GM21381 (cell line): ENCODE results near the gene PARD3.

Source experiments
- ATAC-seq: cut with Tn5 transposase; IDR thresholded peaks from one replicate; pipeline ENCODE4 v1.9.1; 2021; ENCODE audit warnings: mild to moderate bottlenecking, moderate library complexity; ENCODE audit not compliant: unreplicated experiment

The PARD3 gene

GRCh38 chr10:34549953-34550352 lies 265.1 kb downstream of the PARD3 start:
- no peak for ATAC-seq

- ATAC-seq, result no peak
These were observed 266.1 kb downstream of the PARD3 start for GRCh38 chr10:34549001-34549400.

- ATAC-seq, result no peak
These were observed 266.6 kb downstream of the PARD3 start for GRCh38 chr10:34548466-34548865.

GRCh38 chr10:34547695-34548094 lies 267.4 kb downstream of the PARD3 start:
- no peak for ATAC-seq

- ATAC-seq, result no peak
These were observed 267.8 kb downstream of the PARD3 start for GRCh38 chr10:34547291-34547690.

GRCh38 chr10:34544400-34544799 lies 270.7 kb downstream of the PARD3 start:
- ATAC-seq, result no peak

- ATAC-seq, result no peak
These were observed 271.4 kb downstream of the PARD3 start for GRCh38 chr10:34543716-34544115.

- ATAC-seq, result no peak
These were observed 274.6 kb downstream of the PARD3 start for GRCh38 chr10:34540492-34540891.

GRCh38 chr10:34539533-34540315 lies 275.4 kb downstream of the PARD3 start:
- ATAC-seq, result no peak

GRCh38 chr10:34538281-34538829 lies 276.7 kb downstream of the PARD3 start:
- ATAC-seq, result peak; percentile 42

GRCh38 chr10:34537629-34538231 lies 277.4 kb downstream of the PARD3 start:
- ATAC-seq, result peak; percentile 84

- ATAC-seq, result no peak
These were observed 279.2 kb downstream of the PARD3 start for GRCh38 chr10:34535872-34536271.

GRCh38 chr10:34530778-34531177 lies 284.3 kb downstream of the PARD3 start:
- no peak for ATAC-seq

- ATAC-seq, result no peak
These were observed 286.8 kb downstream of the PARD3 start for GRCh38 chr10:34528320-34528719.

- no peak for ATAC-seq
These were observed 288.1 kb downstream of the PARD3 start for GRCh38 chr10:34526758-34527730.

GRCh38 chr10:34526186-34526585 lies 288.9 kb downstream of the PARD3 start:
- no peak for ATAC-seq

GRCh38 chr10:34524369-34525091 lies 290.6 kb downstream of the PARD3 start:
- ATAC-seq, result peak; percentile 40

- no peak for ATAC-seq
These were observed 291.9 kb downstream of the PARD3 start for GRCh38 chr10:34523017-34523767.

GRCh38 chr10:34522546-34522945 lies 292.6 kb downstream of the PARD3 start:
- ATAC-seq, result no peak

GRCh38 chr10:34520510-34520909 lies 294.6 kb downstream of the PARD3 start:
- ATAC-seq, result no peak
